OCI-LY7 (cell line): Measurements from ENCODE around the gene OTUD5. TPM values are rescaled to one million over a fixed set of nuclear protein-coding genes. Genes with fewer than 3 reads are reported as not detected.

Source experiments
- BruUV-seq: library from RNA; stranded (reverse); fragments of 400-500 nt; replicated peaks from 2 replicates; lab custom pipeline; 2021; lab: Mats Ljungman, UMichigan
- CTCF ChIA-PET: fragments of 300-600 bp; sonication (Branson Sonifier 250); formaldehyde crosslinking; loops from one replicate; lab custom pipeline; 2022; ENCODE audit warnings: antibody characterized with exemption; ENCODE audit not compliant: unreplicated experiment; lab: Charles Lee
- POLR2A ChIA-PET: fragments of 300-600 bp; sonication (Branson Sonifier 250); formaldehyde crosslinking; loops from one replicate; lab custom pipeline; 2022; ENCODE audit warnings: antibody characterized with exemption; lab: Charles Lee
- DNase-seq: peaks from one replicate; pipeline ENCODE4 v3.0.0-alpha.2; 2015; ENCODE audit warnings: low spot score
- H2AFZ ChIP-seq: fragments of 200-600 bp; sonication (generic), shearing (Covaris generic); 2 replicates; pipeline ENCODE4 v1.6.1; 2014; ENCODE audit warnings: mild to moderate bottlenecking, antibody characterized with exemption, low read length, moderate library complexity
- H3K27ac ChIP-seq: fragments of 200-600 bp; sonication (generic); 2 replicates; pipeline ENCODE4 v1.5.1; 2014; ENCODE audit warnings: mixed run types, low read depth, mild to moderate bottlenecking, moderate library complexity, low read length, inconsistent platforms; ENCODE audit not compliant: poor library complexity, severe bottlenecking
- H3K36me3 ChIP-seq: fragments of 200-600 bp; sonication (generic); 2 replicates; pipeline ENCODE4 v1.6.1; 2014; ENCODE audit warnings: mild to moderate bottlenecking, antibody characterized with exemption, low read length, moderate library complexity, mixed read lengths; ENCODE audit not compliant: insufficient read depth
- H3K4me1 ChIP-seq: fragments of 200-600 bp; sonication (generic); 2 replicates; pipeline ENCODE4 v1.5.1; 2014; ENCODE audit warnings: mild to moderate bottlenecking, low read length; ENCODE audit not compliant: insufficient read depth, poor library complexity, severe bottlenecking
- H3K4me2 ChIP-seq: fragments of 200-600 bp; sonication (generic); 2 replicates; pipeline ENCODE4 v1.6.1; 2014; ENCODE audit warnings: mild to moderate bottlenecking, low read length
- H3K4me3 ChIP-seq: fragments of 200-600 bp; sonication (generic); 2 replicates; pipeline ENCODE4 v1.5.1; 2014; ENCODE audit warnings: mild to moderate bottlenecking, low read depth, low read length; ENCODE audit not compliant: poor library complexity, severe bottlenecking
- H3K79me2 ChIP-seq: fragments of 200-600 bp; sonication (generic); 2 replicates; pipeline ENCODE4 v1.6.1; 2016; ENCODE audit warnings: low read depth, mild to moderate bottlenecking, low read length, moderate library complexity, mixed read lengths; ENCODE audit not compliant: insufficient read depth
- H3K9me2 ChIP-seq: fragments of 200-600 bp; sonication (generic); 2 replicates; pipeline ENCODE4 v1.6.1; 2016; ENCODE audit warnings: mild to moderate bottlenecking, low read length, mixed read lengths; ENCODE audit not compliant: insufficient read depth
- H3K9me3 ChIP-seq: fragments of 200-600 bp; sonication (generic); 2 replicates; pipeline ENCODE4 v1.6.1; 2014; ENCODE audit warnings: mild to moderate bottlenecking, mixed run types, low read length, mixed read lengths
- H4K20me1 ChIP-seq: fragments of 200-600 bp; sonication (generic); 2 replicates; pipeline ENCODE4 v1.6.1; 2014; ENCODE audit warnings: mild to moderate bottlenecking, antibody characterized with exemption, low read length, moderate library complexity, mixed read lengths; ENCODE audit not compliant: insufficient read depth
- EZH2phosphoT487 ChIP-seq: fragments of 200-600 bp; sonication (generic); IDR thresholded peaks from 2 replicates; pipeline ENCODE4 v1.6.1; 2018; ENCODE audit warnings: low read depth, borderline replicate concordance, mild to moderate bottlenecking, mixed run types, antibody characterized with exemption, low read length, moderate library complexity, mixed read lengths
- intact Hi-C: fragments of 100-400 bp; cut with micrococcal nuclease; formaldehyde crosslinking; loops from one replicate; pipeline ENCODE4 v1.10.0; 2022; ENCODE audit not compliant: unreplicated experiment
- total RNA-seq, 2 experiments: library from RNA; depleted of rRNA in 1 of 2; stranded (reverse); fragments of >200 nt in 1 of 2; shearing (Covaris generic) in 1 of 2; gene quantifications; 2 replicates each; pipeline ENCODE4 v1.2.3, GENCODE V29; 2014 to 2022
- TF ChIP-seq, protein P1 (sequence below): fragments of 200-600 bp; sonication (generic); conservative IDR thresholded peaks from 2 replicates; pipeline ENCODE4 v1.5.1; 2014; ENCODE audit warnings: mild to moderate bottlenecking, antibody characterized with exemption, low read length, moderate library complexity, mixed read lengths

Gene OTUD5
- total RNA-seq, 2 experiments from 2014 or later, result 38.5 to 55.7 TPM

DNA sequence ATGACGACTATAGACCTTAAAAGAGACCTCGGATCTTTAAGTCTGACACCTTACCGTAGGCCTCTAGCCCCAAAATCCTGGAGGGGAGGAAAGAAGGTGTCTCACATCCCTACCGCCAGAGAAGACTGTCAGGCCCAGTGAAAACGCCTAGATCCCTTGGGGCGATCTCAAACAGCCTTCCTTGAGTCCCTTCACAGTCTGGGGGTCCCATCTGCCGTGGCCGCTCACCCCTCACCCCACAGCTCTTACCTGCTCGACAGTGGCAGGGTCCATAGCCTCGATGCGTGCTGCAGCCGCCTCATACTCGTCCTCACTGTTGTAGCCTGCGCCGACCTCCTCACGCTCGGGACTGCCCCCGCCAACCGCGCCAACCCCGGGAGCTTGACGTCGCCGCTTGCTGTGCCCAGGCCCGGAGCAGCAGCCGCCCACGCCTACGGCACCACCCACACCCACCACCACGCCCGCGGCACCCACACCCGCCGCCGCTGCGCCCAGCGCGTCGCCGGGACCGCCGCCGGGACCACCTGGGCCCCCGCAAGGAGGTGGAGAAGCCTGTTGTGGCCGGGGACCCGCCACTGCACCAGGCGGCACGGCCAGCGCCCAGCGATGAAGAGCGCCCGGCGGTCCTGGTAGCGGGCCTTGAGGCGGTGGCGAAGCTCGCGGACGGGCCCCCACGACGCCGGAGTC is 536 bp downstream of the OTUD5 start:
- Histone ChIP-seq H2AFZ (no peak overlapping the region), H3K9me2 (no peaks in the 10 kb centered on the region), H3K4me1 (peaks cover 44% of the 10 kb centered on the region), H4K20me1 (no peaks in the 10 kb centered on the region), H3K4me2 (peak overlapping the region; percentile 86), H3K27ac (peak overlapping the region; percentile 93), H3K9me3 (no peaks in the 10 kb centered on the region), H3K79me2 (peaks cover 52% of the 10 kb centered on the region), H3K36me3 (peaks cover 34% of the 10 kb centered on the region), H3K4me3 (peak overlapping the region; percentile 91)
- CTCF ChIA-PET, result no interaction called here
- intact Hi-C loops, result loop anchor here (2.0 to 5.0 kb wide), 3 partner anchors 18 to 220 kb away; partner anchors contain the start of gene PIM2
- POLR2A ChIA-PET, result no interaction called here
- no peak for TF ChIP-seq EZH2phosphoT487
- TF ChIP-seq, protein P1, sequence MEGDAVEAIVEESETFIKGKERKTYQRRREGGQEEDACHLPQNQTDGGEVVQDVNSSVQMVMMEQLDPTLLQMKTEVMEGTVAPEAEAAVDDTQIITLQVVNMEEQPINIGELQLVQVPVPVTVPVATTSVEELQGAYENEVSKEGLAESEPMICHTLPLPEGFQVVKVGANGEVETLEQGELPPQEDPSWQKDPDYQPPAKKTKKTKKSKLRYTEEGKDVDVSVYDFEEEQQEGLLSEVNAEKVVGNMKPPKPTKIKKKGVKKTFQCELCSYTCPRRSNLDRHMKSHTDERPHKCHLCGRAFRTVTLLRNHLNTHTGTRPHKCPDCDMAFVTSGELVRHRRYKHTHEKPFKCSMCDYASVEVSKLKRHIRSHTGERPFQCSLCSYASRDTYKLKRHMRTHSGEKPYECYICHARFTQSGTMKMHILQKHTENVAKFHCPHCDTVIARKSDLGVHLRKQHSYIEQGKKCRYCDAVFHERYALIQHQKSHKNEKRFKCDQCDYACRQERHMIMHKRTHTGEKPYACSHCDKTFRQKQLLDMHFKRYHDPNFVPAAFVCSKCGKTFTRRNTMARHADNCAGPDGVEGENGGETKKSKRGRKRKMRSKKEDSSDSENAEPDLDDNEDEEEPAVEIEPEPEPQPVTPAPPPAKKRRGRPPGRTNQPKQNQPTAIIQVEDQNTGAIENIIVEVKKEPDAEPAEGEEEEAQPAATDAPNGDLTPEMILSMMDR, result no peak
- no peak for DNase-seq
- no TSS peak for BruUV-seq

GRCh38 chrX:48948589-48948988 is 8.8 kb downstream of the OTUD5 start:
- H3K36me3 ChIP-seq, result peaks cover 36% of the 10 kb centered on the region
- H3K4me3 ChIP-seq, result no peak overlapping the region
- peaks cover 29% of the 10 kb centered on the region; the same call in 1 of the 2 replicates for H3K79me2 ChIP-seq
- no peak for DNase-seq
- ChIA-PET POLR2A (interaction anchor here (1.7 kb wide), 1 partner anchor 11 kb away, joined by 4 read pairs; no protein-coding TSS in a partner anchor), CTCF (no interaction called here)
- no peaks in the 10 kb centered on the region for H4K20me1 ChIP-seq
- no peak overlapping the region for H2AFZ ChIP-seq
- H3K9me2 ChIP-seq, result no peaks in the 10 kb centered on the region
- no TSS peak for BruUV-seq
- no peak overlapping the region for H3K4me2 ChIP-seq
- no peak overlapping the region for H3K27ac ChIP-seq
- peaks cover 28% of the 10 kb centered on the region for H3K4me1 ChIP-seq
- no peaks in the 10 kb centered on the region for H3K9me3 ChIP-seq
- TF ChIP-seq EZH2phosphoT487, result no peak
- TF ChIP-seq, protein P1, result no peak
- intact Hi-C loops, result no loop called here
